Measurements from ENCODE around the gene ENG. TPM values are rescaled to one million over a fixed set of nuclear protein-coding genes. Genes with fewer than 3 reads are reported as not detected.
A peak's percentile ranks its signal among the peaks of the same experiment; 100 is the strongest.
"Not testable (repeated sequence)": the region's sequence is repeated elsewhere in the genome, so short reads cannot be mapped to it uniquely, and the experiment has no call there.

Gene ENG
- polyA plus RNA-seq, 3 donors, result 74.0 to 99.8 (median 89.8) TPM

- DNase-seq, result no peak
Observed at GRCh38 chr9:127884427-127884911, 30.0 kb upstream of the ENG start.

- no peak for DNase-seq
Observed at GRCh38 chr9:127883959-127884358, 29.5 kb upstream of the ENG start.

GRCh38 chr9:127881715-127882114, 27.3 kb upstream of the ENG start:
- not testable (repeated sequence) for DNase-seq

- no peak for DNase-seq
Observed at GRCh38 chr9:127880143-127880542, 25.7 kb upstream of the ENG start.

GRCh38 chr9:127878652-127879390, 24.4 kb upstream of the ENG start:
- no peak for DNase-seq

- DNase-seq, result no peak
Observed at GRCh38 chr9:127878001-127878651, 23.7 kb upstream of the ENG start.

- DNase-seq, result no peak
Observed at GRCh38 chr9:127877566-127877998, 23.1 kb upstream of the ENG start, which contains the start of gene AK1. Gene AK1 (minus strand): TSS chr9:127877675. CDS start chr9:127874617, 3,058 bp downstream.

GRCh38 chr9:127876764-127877562, 22.5 kb upstream of the ENG start:
- no peak for DNase-seq

GRCh38 chr9:127876026-127876763, 21.7 kb upstream of the ENG start:
- DNase-seq, result no peak

GRCh38 chr9:127875306-127875966, 21.0 kb upstream of the ENG start:
- DNase-seq, result no peak

GRCh38 chr9:127874301-127875221, 20.1 kb upstream of the ENG start:
- no peak for DNase-seq

- no peak for DNase-seq
Observed at GRCh38 chr9:127873886-127874285, 19.4 kb upstream of the ENG start.

- no peak for DNase-seq
Observed at GRCh38 chr9:127873223-127873691, 18.8 kb upstream of the ENG start.

- DNase-seq, result no peak
Observed at GRCh38 chr9:127872369-127873222, 18.1 kb upstream of the ENG start.

GRCh38 chr9:127871531-127871930, 17.1 kb upstream of the ENG start:
- DNase-seq, result no peak

GRCh38 chr9:127870887-127871286, 16.4 kb upstream of the ENG start:
- no peak for DNase-seq

- DNase-seq, result not testable (repeated sequence)
Observed at GRCh38 chr9:127870153-127870491, 15.7 kb upstream of the ENG start.

- DNase-seq, result peak; percentile 73
Observed at GRCh38 chr9:127869310-127870152, 15.1 kb upstream of the ENG start.

Data from renal pelvis (tissue), 4 donors.